IMR-90 (cell line): ENCODE measurements around the gene TADA2A. TPM values are rescaled to one million over a fixed set of nuclear protein-coding genes. Genes with fewer than 3 reads are reported as not detected.
"Not testable (repeated sequence)": the region's sequence is repeated elsewhere in the genome, so short reads cannot be mapped to it uniquely, and the experiment has no call there.

Experiments used
- ATAC-seq: fragments of 200-7000 bp; cut with Tn5 transposase; 2 replicates; pipeline ENCODE4 v1.9.1; 2020; ENCODE audit warnings: low read depth, mild to moderate bottlenecking, moderate library complexity
- BruUV-seq: library from RNA; stranded (reverse); fragments of 400-500 nt; replicated peaks from 2 replicates; lab custom pipeline; 2021; lab: Mats Ljungman, UMichigan
- CTCF ChIA-PET: fragments of 300-600 bp; formaldehyde crosslinking; extraction: SDS; loops from one replicate; lab custom pipeline; 2021; ENCODE audit warnings: antibody characterized with exemption; lab: Yijun Ruan, JAX
- POLR2A ChIA-PET: fragments of 300-600 bp; sonication (Branson Sonifier 250); formaldehyde crosslinking; loops from one replicate; lab custom pipeline; 2022; ENCODE audit warnings: antibody characterized with exemption; ENCODE audit not compliant: unreplicated experiment; lab: Charles Lee
- DNase-seq: peaks from one replicate; pipeline ENCODE4 v3.0.0; 2013
- H2AFZ ChIP-seq: replicated peaks from 2 replicates; pipeline ENCODE3; 2013; ENCODE audit warnings: low read length, mild to moderate bottlenecking; ENCODE audit not compliant: poor library complexity
- H2AK5ac ChIP-seq: 2 replicates; pipeline ENCODE4 v1.6.1; 2013; ENCODE audit warnings: low read depth, low read length, inconsistent platforms
- H2AK9ac ChIP-seq: replicated peaks from 2 replicates; pipeline ENCODE3; 2013; ENCODE audit warnings: mild to moderate bottlenecking, low read depth, low read length, moderate library complexity; ENCODE audit not compliant: poor library complexity
- H2BK120ac ChIP-seq: 2 replicates; pipeline ENCODE4 v1.6.1; 2013; ENCODE audit warnings: low read depth, low read length, inconsistent platforms
- H2BK15ac ChIP-seq: 3 replicates; pipeline ENCODE4 v1.6.1; 2013; ENCODE audit warnings: low read depth, low read length, inconsistent platforms
- H2BK20ac ChIP-seq: 2 replicates; pipeline ENCODE4 v1.6.1; 2013; ENCODE audit warnings: low read depth, mild to moderate bottlenecking, inconsistent platforms, low read length, moderate library complexity
- H2BK5ac ChIP-seq: 2 replicates; pipeline ENCODE4 v1.6.1; 2013; ENCODE audit warnings: mild to moderate bottlenecking, low read depth, low read length, inconsistent platforms; ENCODE audit not compliant: poor library complexity, severe bottlenecking
- H3K14ac ChIP-seq: replicated peaks from 2 replicates; pipeline ENCODE4 v1.6.1; 2013; ENCODE audit warnings: low read depth, low read length, inconsistent platforms
- H3K18ac ChIP-seq: 2 replicates; pipeline ENCODE4 v1.6.1; 2013; ENCODE audit warnings: low read depth, low read length, control low read depth
- H3K23ac ChIP-seq: 2 replicates; pipeline ENCODE4 v1.6.1; 2013; ENCODE audit warnings: low read depth, low read length, inconsistent platforms
- H3K27ac ChIP-seq: 2 replicates; pipeline ENCODE4 v1.5.1; 2013; ENCODE audit warnings: mild to moderate bottlenecking, control low read depth, low read length; ENCODE audit not compliant: insufficient read depth
- H3K27me3 ChIP-seq: 2 replicates; pipeline ENCODE4 v1.6.1; 2013; ENCODE audit warnings: low read length; ENCODE audit not compliant: control insufficient read depth, insufficient read depth
- H3K36me3 ChIP-seq: 2 replicates; pipeline ENCODE4 v1.6.1; 2013; ENCODE audit warnings: low read length, mixed read lengths; ENCODE audit not compliant: control insufficient read depth, insufficient read depth
- H3K4ac ChIP-seq: 2 replicates; pipeline ENCODE4 v1.6.1; 2013; ENCODE audit warnings: low read depth, low read length, inconsistent platforms
- H3K4me1 ChIP-seq: 2 replicates; pipeline ENCODE4 v1.6.1; 2013; ENCODE audit warnings: low read length, mixed read lengths; ENCODE audit not compliant: control insufficient read depth, insufficient read depth
- H3K4me2 ChIP-seq: 2 replicates; pipeline ENCODE4 v1.6.1; 2013; ENCODE audit warnings: low read depth, mild to moderate bottlenecking, control low read depth, low read length, moderate library complexity
- H3K4me3 ChIP-seq: 2 replicates; pipeline ENCODE4 v1.5.1; 2013; ENCODE audit warnings: low read depth, mild to moderate bottlenecking, control low read depth, low read length, moderate library complexity; ENCODE audit not compliant: insufficient read depth
- H3K56ac ChIP-seq: 2 replicates; pipeline ENCODE4 v1.6.1; 2013; ENCODE audit warnings: low read length, inconsistent platforms; ENCODE audit not compliant: insufficient read depth; ENCODE audit errors: extremely low read depth
- H3K79me1 ChIP-seq, 2 experiments: 2 replicates each; pipeline ENCODE4 v1.6.1; 2013; ENCODE audit warnings: low read length in 2 of 2, inconsistent platforms in 1 of 2, low read depth in 1 of 2
- H3K9ac ChIP-seq: 2 replicates; pipeline ENCODE4 v1.6.1; 2013; ENCODE audit warnings: low read depth, low read length, control low read depth
- H3K9me1 ChIP-seq: 2 replicates; pipeline ENCODE4 v1.6.1; 2013; ENCODE audit warnings: low read length, inconsistent platforms; ENCODE audit not compliant: insufficient read depth
- H3K9me3 ChIP-seq: 2 replicates; pipeline ENCODE4 v1.6.1; 2013; ENCODE audit warnings: low read length; ENCODE audit not compliant: control insufficient read depth, insufficient read depth
- H4K20me1 ChIP-seq: 2 replicates; pipeline ENCODE4 v1.6.1; 2013; ENCODE audit warnings: low read length, inconsistent platforms; ENCODE audit not compliant: insufficient read depth
- H4K5ac ChIP-seq: 2 replicates; pipeline ENCODE4 v1.6.1; 2013; ENCODE audit warnings: mild to moderate bottlenecking, low read depth, low read length, control low read depth
- H4K8ac ChIP-seq, 2 experiments: 2 replicates each; pipeline ENCODE4 v1.6.1; 2013; ENCODE audit warnings: low read depth in 2 of 2, low read length in 2 of 2, control low read depth in 1 of 2, inconsistent platforms in 1 of 2
- H4K91ac ChIP-seq: 2 replicates; pipeline ENCODE4 v1.6.1; 2013; ENCODE audit warnings: low read depth, low read length, inconsistent platforms; ENCODE audit not compliant: insufficient read depth
- CEBPB ChIP-seq: IDR thresholded peaks from 2 replicates; pipeline ENCODE4 v1.6.1; 2012; ENCODE audit warnings: low read depth, low read length, improper control_type of control experiment
- WGBS, 2 experiments: methylation state at CpG; one replicate each; pipeline versions ENCODE4 v1.1.5 to v1.1.7; 2013; ENCODE audit warnings: missing lambda C conversion rate in 2 of 2; ENCODE audit not compliant: insufficient read length in 1 of 2; ENCODE audit errors: extremely low coverage in 2 of 2; 5-methylcytosine and 5-hydroxymethylcytosine counted together
- dilution Hi-C: fragments of 300-500 bp; cut with HindIII; formaldehyde crosslinking; loops from one replicate; pipeline ENCODE4 v1.14.3; 2018; ENCODE audit warnings: low sequenced_read_pairs; ENCODE audit not compliant: unreplicated experiment
- in situ Hi-C: fragments of 300-500 bp; cut with MboI; formaldehyde crosslinking; loops from 3 replicates; pipeline ENCODE4 v1.14.3; 2019; ENCODE audit warnings: low sequenced_read_pairs, inconsistent platforms, mixed read lengths
- intact Hi-C: fragments of 100-400 bp; cut with micrococcal nuclease; formaldehyde crosslinking; loops from 2 replicates; pipeline ENCODE4 v1.10.0; 2022
- polyA plus RNA-seq, 3 experiments: library from polyadenylated mRNA; depleted of rRNA; stranded (reverse); fragments of >200 nt; gene quantifications; 2 replicates each; pipeline ENCODE4 v1.2.3, GENCODE V29; 2012; ENCODE audit warnings: low replicate concordance in 1 of 3
- total RNA-seq: library from RNA; depleted of rRNA; stranded (reverse); fragments of >200 nt; gene quantifications from 2 replicates; pipeline ENCODE4 v1.2.3, GENCODE V29; 2012

TADA2A gene
- total and polyA plus RNA-seq, 2 of the 4 experiments (the other 2 are of a cell fraction), result 13.1 to 19.7 TPM

DNA sequence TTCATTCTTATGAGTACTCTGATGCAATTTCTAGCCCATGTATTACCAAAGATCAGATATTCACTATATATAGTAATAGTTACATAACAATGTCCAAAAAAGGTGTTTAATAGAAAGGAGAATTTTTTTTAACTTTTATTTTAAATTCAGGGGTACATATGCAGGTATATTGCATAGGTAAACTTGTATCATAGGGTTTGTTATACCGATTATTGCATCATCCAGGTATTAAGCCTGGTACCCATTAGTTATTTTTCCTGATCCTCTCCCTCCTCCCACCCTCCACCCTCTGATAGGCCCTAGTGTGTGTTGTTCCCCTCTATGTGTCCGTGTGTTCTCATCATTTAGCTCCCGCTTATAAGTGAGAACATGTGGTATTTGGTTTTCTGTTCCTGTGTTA, 51.1 kb downstream of the TADA2A start:
- H4K20me1 ChIP-seq, dilution Hi-C loops, H3K4me1 ChIP-seq, H2BK120ac ChIP-seq, H3K9me3 ChIP-seq, in situ Hi-C loops, H2BK5ac ChIP-seq, H2BK15ac ChIP-seq, H3K4ac ChIP-seq, H4K8ac ChIP-seq, H3K18ac ChIP-seq, H3K56ac ChIP-seq, H3K27me3 ChIP-seq, H4K5ac ChIP-seq, POLR2A ChIA-PET, H3K9ac ChIP-seq, ATAC-seq, H3K27ac ChIP-seq, H3K36me3 ChIP-seq, H3K4me2 ChIP-seq, CTCF ChIA-PET, H3K23ac ChIP-seq, H2AFZ ChIP-seq, H3K14ac ChIP-seq, H2BK20ac ChIP-seq, H3K4me3 ChIP-seq, H2AK5ac ChIP-seq, H4K91ac ChIP-seq, BruUV-seq, DNase-seq, intact Hi-C loops, H2AK9ac ChIP-seq: not testable (repeated sequence)
- H3K79me1 ChIP-seq, result peaks cover 2 to 23% of the 10 kb centered on the region in 2 experiments; a peak in 2 of 4 replicates
- 0 out of 2 replicates have a peak, but pooled peaks have one; percentile 46 for TF ChIP-seq CEBPB
- H3K9me1 ChIP-seq, result peaks cover 11% of the 10 kb centered on the region
- WGBS, 2 experiments, result no CpG with 5 or more reads among the region's 3 CpGs
